CD4-positive, alpha-beta T cell treated with Interleukin-6 at 100 ng/mL for 8 hours (primary cell): Measurements from ENCODE around the gene WFDC1.

ENCODE experiments used
- DNase-seq: peaks from one replicate; pipeline ENCODE4 v3.0.0-alpha.2; 2020; ENCODE audit warnings: mixed read lengths, low spot score

Gene WFDC1

DNA sequence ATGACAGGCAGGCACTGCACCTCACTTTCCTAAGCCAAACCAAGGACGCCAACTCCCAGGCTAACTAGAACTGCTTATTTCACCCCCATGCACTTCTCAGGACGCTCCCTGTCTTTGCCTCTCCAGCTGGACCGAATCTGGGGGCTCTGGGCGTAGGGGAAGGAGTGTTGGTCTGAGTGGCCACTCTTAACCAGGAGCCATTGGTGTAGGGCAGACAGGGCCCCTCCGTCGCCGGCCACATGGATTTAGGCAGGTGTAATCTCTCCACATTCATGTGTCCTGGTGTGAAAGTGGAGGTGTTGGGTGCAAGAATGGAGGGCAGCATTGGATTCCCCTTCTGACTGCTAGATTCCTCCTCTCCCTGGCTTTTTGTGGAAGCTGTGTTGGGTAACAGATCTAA lies 83.4 kb downstream of the WFDC1 start:
- DNase-seq = no peak

DNA sequence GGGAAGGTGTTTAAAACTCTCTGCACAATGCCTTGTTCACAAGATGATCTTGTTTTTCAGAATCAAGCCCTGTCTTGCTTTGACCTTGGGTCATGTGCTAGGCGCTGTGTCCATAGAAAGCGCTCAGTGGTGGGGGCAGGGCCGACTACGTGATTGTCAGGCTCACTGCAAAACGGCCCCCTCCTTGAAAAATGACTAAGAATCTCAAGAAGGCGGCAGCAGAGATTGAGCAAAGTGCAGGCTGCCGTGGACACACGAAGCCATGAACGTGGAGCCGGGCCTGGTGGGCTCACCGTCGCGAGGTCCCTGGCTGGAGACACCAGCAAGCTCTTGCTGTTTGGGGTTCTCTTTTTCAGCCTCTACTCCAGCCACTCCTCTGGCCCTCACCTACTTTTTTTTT lies 83.9 kb downstream of the WFDC1 start:
- DNase-seq = no peak

- no peak for DNase-seq
Observed at GRCh38 chr16:84379008-84379708, 84.5 kb downstream of the WFDC1 start.
